Ishikawa (cell line): ENCODE data around the gene ANKFN1.

Experiments
- CEBPB ChIP-seq: IDR thresholded peaks from 2 replicates; pipeline ENCODE4 v1.6.1; 2012
- CREB1 ChIP-seq: IDR thresholded peaks from 2 replicates; pipeline ENCODE4 v1.6.1; 2012; ENCODE audit warnings: low read depth
- EGR1 ChIP-seq: IDR thresholded peaks from 2 replicates; pipeline ENCODE4 v1.6.1; 2012
- EP300 ChIP-seq: IDR thresholded peaks from 2 replicates; pipeline ENCODE4 v1.6.1; 2012; ENCODE audit warnings: borderline replicate concordance
- FOXM1 ChIP-seq: IDR thresholded peaks from 2 replicates; pipeline ENCODE4 v1.6.1; 2012; ENCODE audit warnings: low read depth, borderline replicate concordance
- MAX ChIP-seq: IDR thresholded peaks from 2 replicates; pipeline ENCODE4 v1.6.1; 2012
- NFIC ChIP-seq: IDR thresholded peaks from 2 replicates; pipeline ENCODE4 v1.6.1; 2012
- RAD21 ChIP-seq: IDR thresholded peaks from 2 replicates; pipeline ENCODE4 v1.6.1; 2012; ENCODE audit warnings: low read depth
- REST ChIP-seq: IDR thresholded peaks from 2 replicates; pipeline ENCODE4 v1.6.1; 2012; ENCODE audit warnings: low read depth, mild to moderate bottlenecking
- TAF1 ChIP-seq: IDR thresholded peaks from 2 replicates; pipeline ENCODE4 v1.6.1; 2012; ENCODE audit warnings: low read depth, mild to moderate bottlenecking
- TCF12 ChIP-seq: IDR thresholded peaks from 2 replicates; pipeline ENCODE4 v1.6.1; 2012; ENCODE audit warnings: low read depth
- TEAD4 ChIP-seq: IDR thresholded peaks from 2 replicates; pipeline ENCODE4 v1.6.1; 2012
- YY1 ChIP-seq: IDR thresholded peaks from 2 replicates; pipeline ENCODE4 v1.6.1; 2012; ENCODE audit warnings: low read depth
- ZBTB7A ChIP-seq: IDR thresholded peaks from 2 replicates; pipeline ENCODE4 v1.6.1; 2012; ENCODE audit warnings: low read depth
- TF ChIP-seq, protein P1 (sequence below): IDR thresholded peaks from 2 replicates; pipeline ENCODE4 v1.6.1; 2012

ANKFN1 gene

GRCh38 chr17:56173026-56173425, 19.8 kb downstream of the ANKFN1 start:
- TF ChIP-seq TEAD4: no peak
- no peak for TF ChIP-seq EP300
- no peak for TF ChIP-seq EGR1
- TF ChIP-seq FOXM1: no peak
- no peak for TF ChIP-seq TAF1
- TF ChIP-seq ZBTB7A: no peak
- TF ChIP-seq, protein P1, sequence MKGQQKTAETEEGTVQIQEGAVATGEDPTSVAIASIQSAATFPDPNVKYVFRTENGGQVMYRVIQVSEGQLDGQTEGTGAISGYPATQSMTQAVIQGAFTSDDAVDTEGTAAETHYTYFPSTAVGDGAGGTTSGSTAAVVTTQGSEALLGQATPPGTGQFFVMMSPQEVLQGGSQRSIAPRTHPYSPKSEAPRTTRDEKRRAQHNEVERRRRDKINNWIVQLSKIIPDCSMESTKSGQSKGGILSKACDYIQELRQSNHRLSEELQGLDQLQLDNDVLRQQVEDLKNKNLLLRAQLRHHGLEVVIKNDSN: no peak

- TF ChIP-seq ZBTB7A (no peak), MAX (no peak), TCF12 (no peak), RAD21 (no peak), YY1 (no peak), TEAD4 (no peak)
- TF ChIP-seq, protein P1: no peak
Measured at GRCh38 chr17:56173958-56174835, 20.9 kb downstream of the ANKFN1 start.

GRCh38 chr17:56175299-56175955, 22.2 kb downstream of the ANKFN1 start:
- TF ChIP-seq TAF1 (no peak), CREB1 (no peak), REST (no peak), RAD21 (no peak), YY1 (no peak), TCF12 (no peak), EP300 (no peak), TEAD4 (no peak), MAX (no peak), CEBPB (no peak), NFIC (no peak), FOXM1 (no peak), EGR1 (no peak), ZBTB7A (no peak)
- TF ChIP-seq, protein P1: no peak

GRCh38 chr17:56176091-56176490, 22.8 kb downstream of the ANKFN1 start:
- no peak for TF ChIP-seq TAF1

GRCh38 chr17:56177361-56177760, 24.1 kb downstream of the ANKFN1 start:
- TF ChIP-seq EP300: no peak
- TF ChIP-seq ZBTB7A: no peak
- no peak for TF ChIP-seq RAD21
- TF ChIP-seq TAF1: no peak
- no peak for TF ChIP-seq MAX
- no peak for TF ChIP-seq EGR1

DNA sequence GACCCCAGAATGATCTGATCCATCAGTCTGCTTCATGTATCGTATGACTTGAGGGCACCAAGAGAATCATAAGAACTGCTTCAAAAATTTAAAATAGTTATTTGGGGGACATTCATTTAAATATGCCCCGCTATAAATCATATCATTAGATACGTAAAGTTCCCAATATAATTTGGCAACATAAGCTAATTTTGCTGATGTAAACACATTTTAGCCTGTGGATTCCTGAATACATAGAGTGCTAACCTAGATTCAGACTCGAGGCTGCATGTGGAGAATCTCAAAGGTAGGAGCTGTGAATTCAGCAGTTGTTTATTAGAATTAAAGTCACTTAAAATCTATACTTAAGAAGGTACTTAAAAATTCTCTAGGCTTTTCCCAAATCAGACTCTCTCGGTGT, 24.9 kb downstream of the ANKFN1 start:
- TF ChIP-seq RAD21: no peak
- TF ChIP-seq NFIC: no peak
- TF ChIP-seq EP300: no peak
- TF ChIP-seq ZBTB7A: no peak
- no peak for TF ChIP-seq TCF12
- TF ChIP-seq EGR1: no peak
- no peak for TF ChIP-seq REST
- TF ChIP-seq MAX: no peak
- TF ChIP-seq, protein P1: no peak
- TF ChIP-seq CREB1: no peak
- no peak for TF ChIP-seq TAF1
- no peak for TF ChIP-seq TEAD4
- no peak for TF ChIP-seq FOXM1
